Islet of Langerhans (tissue), 1 donor: Measurements from ENCODE around the gene WDR38.

Source experiments
- FAIRE-seq: peaks from one replicate; lab custom pipeline; 2011; peaks lifted over from hg19 to GRCh38; lab: Jason Lieb, UNC

Gene WDR38

DNA sequence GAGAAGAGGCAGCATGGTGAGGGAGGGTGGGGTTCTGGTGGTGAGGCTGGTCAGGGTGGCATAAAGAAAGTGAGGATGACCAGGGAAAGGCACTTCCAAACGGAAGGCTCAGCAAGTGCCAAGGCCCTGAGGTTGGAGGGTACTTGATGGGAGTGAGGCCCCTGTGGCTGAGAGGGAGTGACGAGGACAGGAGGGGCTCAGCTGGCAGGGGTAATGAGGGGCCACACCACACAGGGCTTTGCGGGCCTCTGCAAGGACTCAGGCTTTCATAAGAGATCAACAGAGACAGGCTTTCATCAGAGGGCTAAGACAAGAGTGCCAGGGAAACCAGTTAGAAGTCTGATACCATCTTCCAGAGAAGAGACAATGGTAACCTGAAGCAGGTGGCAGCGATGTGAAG is 32.3 kb downstream of the WDR38 start:
- FAIRE-seq, result no peak

DNA sequence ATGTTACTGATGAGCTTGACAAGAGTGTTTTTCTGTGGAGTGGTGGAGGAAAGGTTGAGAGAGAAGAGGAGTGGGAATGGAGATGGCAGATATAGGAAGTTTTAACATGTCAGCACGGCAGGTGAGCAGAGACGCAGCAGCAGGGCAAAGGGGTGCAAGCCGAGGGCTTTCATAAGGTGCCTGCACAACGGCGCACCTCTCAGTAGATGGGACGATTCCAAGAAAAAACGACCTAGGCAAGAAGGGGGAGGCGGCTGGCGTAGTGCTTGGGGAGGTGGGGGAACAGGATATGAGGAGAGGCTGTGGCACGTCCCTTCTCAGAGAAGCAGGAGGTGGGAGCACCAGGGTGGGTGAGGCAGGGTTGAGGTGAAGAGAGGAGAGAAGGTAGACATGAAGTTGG is 33.2 kb downstream of the WDR38 start:
- no peak for FAIRE-seq

DNA sequence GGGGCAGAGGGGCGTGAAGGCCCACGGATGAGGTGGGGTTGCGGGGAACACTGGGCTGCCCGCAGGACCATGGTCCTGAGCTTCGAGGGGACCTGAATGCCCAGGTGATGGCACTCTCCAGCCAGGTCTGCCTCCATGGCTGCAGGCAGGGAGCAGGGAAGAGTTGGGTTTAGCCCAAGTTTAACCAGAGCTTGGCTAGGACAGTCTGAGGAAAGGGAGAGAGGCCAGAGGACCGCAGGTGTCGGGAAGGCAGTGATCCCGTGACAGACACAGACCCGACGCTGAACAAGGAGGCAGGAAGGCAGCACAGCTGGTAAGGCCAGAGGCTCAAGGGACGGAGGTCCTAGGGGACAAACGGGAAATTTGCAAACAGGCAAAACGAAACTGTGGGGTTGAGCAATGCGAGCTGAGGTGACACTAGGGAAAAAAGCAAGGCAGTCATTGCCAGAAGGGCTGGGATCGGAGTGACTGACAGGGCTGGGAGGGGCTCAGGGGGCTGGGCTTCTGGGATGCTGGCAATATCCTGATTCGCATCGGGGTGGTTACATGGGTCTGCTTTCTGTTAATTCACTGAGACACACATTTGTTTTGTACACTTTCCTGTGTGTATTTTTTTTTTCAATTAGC is 33.7 kb downstream of the WDR38 start:
- no peak for FAIRE-seq

DNA sequence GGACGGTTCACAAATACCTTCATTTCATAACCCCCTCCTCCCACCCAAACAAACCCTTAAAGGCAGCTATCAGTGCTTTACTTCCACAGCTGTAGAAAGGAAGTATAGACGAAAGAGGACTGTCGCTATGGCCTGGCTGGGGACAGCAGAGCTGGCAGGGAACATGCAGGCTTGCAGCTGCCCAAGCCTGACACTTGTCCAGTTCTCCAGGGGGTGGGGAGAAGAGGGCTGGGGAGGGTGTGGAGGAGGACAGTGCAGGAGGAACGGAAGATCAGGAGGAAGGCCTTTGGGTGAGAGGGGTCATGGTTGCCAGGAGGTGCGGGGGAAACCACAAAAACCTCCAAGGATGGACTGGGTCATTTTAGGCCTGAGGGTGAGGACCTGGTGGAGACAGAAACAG is 34.6 kb downstream of the WDR38 start:
- no peak for FAIRE-seq

DNA sequence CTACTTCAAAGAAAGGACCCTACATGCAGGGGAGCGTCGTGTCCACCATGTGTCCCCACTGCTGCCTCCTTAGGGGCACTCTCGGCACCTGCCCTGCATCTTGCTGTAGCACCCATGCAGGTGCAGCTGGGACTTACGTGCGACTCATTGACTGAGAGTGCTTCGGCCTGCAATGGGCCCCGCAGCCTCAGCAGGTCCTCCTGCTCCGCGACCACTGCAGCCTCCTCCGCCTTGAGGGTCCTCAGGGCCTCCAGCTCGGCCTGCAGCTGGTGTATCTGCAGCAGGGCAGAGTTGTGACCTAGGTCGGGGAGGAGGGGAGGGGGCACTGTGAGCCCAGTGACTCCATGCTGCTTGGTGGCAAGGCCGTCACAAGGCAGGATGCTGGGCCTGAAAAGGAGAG is 35.7 kb downstream of the WDR38 start:
- FAIRE-seq, result no peak

DNA sequence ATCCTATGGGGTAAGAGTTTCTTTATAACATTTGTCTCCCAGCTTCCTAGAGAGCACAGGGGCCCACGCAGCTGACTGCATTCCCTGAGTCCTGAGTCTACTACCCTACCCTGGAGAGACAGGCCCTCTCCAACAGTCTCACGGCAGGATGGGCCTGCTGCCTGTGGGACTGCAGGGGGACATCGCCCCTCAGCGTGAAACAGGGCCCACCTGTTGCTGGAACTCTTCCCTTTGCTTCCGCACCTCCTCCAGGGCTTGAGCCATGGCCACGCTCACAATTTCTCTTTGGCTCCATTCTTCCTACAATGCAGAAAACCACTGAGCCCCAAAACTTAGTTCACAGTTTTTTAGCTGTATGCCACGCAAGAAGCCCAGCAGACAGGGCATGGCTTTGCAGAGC is 36.9 kb downstream of the WDR38 start:
- no peak for FAIRE-seq

DNA sequence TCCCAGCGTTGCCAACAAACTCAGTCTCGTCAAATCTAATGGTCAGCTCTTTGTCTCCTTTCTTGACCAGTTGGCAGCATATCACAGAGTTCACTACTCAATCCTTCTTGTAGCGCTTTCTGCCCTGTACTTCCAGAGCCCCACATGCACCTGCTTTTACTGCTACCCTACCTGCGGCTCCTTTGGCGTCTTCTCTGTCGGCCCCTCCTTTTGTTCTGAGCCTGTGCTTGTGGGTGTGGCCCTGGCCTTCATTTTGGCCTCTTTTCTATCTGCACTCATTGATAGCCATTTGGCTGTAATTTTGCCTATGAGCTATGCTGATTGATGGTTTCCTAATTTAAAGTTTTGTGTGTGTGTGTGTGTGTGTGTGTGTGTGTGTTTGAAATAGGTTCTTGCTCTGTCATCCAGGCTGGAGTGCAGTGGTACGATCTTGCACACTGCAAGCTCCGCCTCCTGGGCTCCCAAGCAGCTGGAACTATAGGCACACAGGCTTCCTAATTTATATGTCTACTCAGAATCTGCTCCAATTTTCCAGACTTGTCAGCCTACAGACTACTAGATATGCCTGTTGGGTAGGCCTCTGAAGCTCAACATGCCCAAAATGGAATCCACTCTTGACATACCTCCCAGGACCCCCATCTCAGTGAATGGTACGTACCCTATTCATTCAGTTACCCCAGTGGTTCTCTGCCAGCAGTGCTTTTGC is 40.9 kb downstream of the WDR38 start:
- no peak for FAIRE-seq

DNA sequence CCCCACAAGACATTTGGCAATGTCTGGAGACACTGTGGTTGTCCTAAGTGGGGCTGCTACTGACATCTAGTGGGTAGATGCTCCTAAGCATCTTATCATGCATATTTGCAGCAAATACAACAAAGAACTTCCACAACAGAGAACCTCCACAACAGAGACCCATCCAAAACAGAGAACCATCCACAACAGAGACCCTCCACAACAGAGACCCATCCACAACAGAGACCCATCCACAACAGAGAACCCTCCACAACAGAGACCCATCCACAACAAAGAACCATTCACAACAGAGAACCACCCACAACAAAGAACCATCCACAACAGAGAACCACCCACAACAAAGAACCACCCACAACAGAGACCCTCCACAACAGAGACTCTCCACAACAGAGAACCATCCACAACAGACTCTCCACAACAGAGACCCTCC is 41.5 kb downstream of the WDR38 start:
- no peak for FAIRE-seq

DNA sequence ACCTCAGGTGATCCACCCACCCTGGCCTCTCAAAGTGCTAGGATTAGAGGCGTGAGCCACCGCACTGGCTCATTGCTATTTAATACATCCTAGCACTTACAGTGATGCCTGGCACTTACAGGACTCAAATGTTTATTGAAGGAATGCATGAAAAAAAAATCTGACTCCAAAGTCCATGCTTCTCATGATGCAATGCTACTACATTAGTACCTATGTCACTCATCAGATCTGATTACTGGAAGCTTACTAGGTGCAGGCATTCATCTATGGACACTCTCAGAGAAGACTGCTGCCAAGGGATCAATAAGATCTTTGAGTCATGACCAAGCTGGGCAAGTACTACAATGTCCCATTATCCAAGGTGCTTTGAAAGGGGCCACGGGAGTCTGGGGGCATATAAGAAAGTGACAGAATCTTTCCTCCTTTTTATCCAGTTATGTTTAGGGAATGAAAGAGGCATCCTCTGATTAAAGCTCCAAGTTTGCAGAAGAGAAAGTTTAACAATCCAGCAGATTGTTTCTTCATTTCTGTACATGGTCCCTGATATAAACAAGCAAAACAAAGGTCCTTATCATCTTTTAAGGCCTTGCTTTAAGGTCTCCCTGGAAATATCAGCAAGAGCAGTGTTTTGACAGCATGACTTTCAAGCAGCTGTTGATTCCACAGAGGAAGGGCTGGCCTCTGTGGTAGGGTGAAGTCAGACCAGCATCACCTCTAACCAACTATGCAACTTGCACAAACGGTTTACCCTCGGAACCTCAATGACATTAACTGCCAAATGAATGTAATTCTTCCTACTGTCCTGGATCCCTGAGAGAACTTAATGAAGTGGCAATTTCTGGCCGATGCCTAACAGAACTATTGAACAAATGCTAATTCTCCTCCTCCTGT is 44.6 kb downstream of the WDR38 start:
- no peak for FAIRE-seq

DNA sequence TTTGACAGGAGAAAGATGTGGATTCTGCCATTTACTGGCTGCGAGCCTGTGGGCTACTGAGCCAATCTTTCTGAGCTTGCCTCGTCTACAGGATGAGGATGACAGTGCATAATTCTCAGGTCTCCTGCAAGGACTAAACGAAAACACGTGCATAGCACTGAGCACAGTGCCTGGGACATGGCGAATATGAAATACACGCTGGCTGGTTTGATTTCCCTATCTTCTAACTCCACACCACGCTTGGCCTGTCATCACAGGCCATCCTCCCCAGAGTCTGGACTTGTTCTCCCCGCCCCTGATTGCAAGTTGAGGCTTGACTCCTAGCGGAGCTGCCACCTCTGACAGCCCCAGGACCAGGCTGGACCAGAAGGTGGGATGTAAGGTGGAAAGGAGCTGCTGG is 46.6 kb downstream of the WDR38 start:
- FAIRE-seq, result no peak

DNA sequence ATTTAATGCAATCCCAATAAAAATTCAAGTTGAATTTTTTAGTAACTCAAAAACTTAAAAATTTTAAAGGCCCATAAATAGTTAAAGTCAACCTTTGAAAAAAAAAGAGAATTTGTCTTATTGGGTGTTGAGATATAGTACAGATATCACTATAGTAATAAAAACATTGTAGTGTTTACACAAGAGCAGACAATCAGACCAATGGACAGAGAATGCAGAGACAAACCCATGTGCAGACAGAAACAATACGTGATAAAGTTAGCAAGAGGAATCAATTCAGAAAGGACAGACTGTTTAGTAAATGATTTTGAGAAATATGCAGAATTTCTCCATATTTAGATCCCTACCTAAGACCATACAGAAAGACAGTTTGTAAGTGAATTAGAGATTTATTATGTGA is 53.7 kb downstream of the WDR38 start:
- FAIRE-seq, result no peak
